ENCODE data around the gene ZEB1.

Gene ZEB1

DNA sequence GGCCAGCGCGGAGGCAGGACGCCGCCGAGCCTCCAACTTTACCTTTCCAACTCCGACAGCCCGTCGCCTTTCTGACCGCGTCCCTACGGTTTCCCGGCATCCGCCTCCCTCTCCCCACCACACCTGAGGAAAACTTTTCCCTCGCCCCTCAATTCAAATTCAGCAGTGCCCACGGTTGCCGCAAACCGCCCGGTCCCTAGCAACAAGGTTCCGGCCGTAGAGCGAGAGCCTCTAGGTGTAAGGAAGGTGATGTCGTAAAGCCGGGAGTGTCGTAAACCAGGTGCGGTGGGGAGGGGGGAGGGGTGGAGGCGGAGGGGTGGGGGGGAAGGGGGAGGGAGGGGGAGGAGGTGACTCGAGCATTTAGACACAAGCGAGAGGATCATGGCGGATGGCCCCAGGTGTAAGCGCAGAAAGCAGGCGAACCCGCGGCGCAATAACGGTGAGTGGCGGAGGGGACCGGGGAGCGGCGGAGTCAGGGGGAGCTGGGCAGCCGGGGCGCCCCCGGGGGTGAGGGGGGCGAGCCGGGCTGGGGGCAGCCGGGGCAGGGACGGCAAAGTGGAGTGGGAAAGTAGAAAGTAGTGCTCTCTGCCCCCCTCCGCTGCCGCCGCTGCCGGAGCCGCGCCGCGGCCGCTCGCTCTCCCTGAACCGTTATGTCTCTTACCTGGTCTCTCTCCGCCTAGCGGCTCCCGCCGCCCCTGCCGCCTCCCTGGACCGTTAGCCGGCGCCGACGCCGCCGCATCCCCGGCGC is at the start of gene ZEB1:
Gene ZEB1 (plus strand): TSS at position 363 of the 748 bp plus-strand sequence. CDS start 19 bp downstream, at position 382.
- TF ChIP-seq POLR2AphosphoS5 (IDR thresholded peaks at IDR 0.05; ENCODE audit: borderline replicate concordance, low read depth, low read length) (peak; percentile 51; the same call in 1 of the 2 replicates), EZH2 (IDR thresholded peaks at IDR 0.05) (no peak), FOXP2 (optimal IDR thresholded peaks at IDR 0.05; ENCODE audit: control extremely low read depth, extremely low read length, insufficient read depth) (no peak)
- H3K27ac ChIP-seq: no peak within 1 kb of the TSS

DNA sequence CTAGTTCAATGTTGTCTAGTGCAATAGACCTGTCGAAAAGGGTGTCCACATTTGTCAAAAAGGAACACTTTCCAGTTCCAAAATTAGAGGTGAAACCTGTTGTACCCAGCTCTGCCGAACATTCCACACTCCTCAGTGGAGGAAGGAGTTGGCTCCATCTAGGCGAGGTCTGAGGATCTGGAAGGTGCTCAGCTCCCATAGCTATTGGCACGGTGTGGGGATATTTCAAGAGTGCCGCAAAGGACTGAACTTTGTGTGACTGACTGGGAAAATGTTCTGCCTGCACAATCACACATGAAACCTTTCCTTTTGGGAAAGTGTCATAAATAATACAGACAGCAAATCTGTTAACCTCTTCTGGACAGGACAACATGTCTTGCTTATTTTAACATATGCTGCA is 48.1 kb upstream of the ZEB1 start:
- no peak for TF ChIP-seq EZH2 (IDR thresholded peaks at IDR 0.05)
- TF ChIP-seq POLR2AphosphoS5 (IDR thresholded peaks at IDR 0.05; ENCODE audit: borderline replicate concordance, low read depth, low read length): no peak
- TF ChIP-seq FOXP2 (optimal IDR thresholded peaks at IDR 0.05; ENCODE audit: control extremely low read depth, extremely low read length, insufficient read depth): no peak
- Histone ChIP-seq H3K27ac (no peak overlapping the region), H3K9me3 (ENCODE audit: low read depth, low read length) (no peaks in the 10 kb centered on the region), H3K4me3 (no peak overlapping the region), H3K36me3 (ENCODE audit: insufficient read depth, low read length) (no peaks in the 10 kb centered on the region), H3K9ac (ENCODE audit: insufficient read length) (no peak overlapping the region)
- DNase-seq (ENCODE audit: low read depth, low spot score): no peak

More for the DNA sequence above, at the start of gene ZEB1:
- peak; percentile 44 for DNase-seq (ENCODE audit: low read depth, low spot score)
- no peaks in the 10 kb centered on the region for H3K9me3 ChIP-seq (ENCODE audit: low read depth, low read length)
- H3K4me3 ChIP-seq: peak within 1 kb of the TSS; percentile 84
- H3K9ac ChIP-seq (ENCODE audit: insufficient read length): peak within 1 kb of the TSS; percentile 57
- H3K36me3 ChIP-seq (ENCODE audit: insufficient read depth, low read length): no peaks in the 10 kb centered on the region

DNA sequence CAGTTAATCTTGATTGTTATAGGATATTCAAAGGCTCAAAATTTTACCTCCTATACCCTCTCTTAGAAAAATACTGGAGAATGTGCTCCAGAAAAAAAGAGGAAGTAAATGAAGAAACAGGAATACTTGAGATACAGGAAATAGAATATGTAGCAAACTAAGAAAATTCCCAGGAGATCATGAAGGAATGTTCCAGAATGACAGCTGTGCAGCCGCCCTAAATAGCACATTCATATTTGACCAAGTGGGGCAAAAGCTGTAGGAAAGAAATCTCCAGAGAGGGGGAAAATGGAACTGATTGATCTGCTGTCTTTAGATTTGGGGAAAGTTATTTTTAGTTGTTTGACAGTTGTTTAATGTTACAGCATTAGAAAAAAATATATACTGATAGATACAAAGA is 46.2 kb upstream of the ZEB1 start:
- TF ChIP-seq EZH2 (IDR thresholded peaks at IDR 0.05): no peak
- TF ChIP-seq FOXP2 (optimal IDR thresholded peaks at IDR 0.05; ENCODE audit: control extremely low read depth, extremely low read length, insufficient read depth): no peak
- TF ChIP-seq POLR2AphosphoS5 (IDR thresholded peaks at IDR 0.05; ENCODE audit: borderline replicate concordance, low read depth, low read length): no peak
- no peak overlapping the region for H3K9ac ChIP-seq (ENCODE audit: insufficient read length)
- no peak for DNase-seq (ENCODE audit: low read depth, low spot score)
- no peak overlapping the region for H3K27ac ChIP-seq
- no peak overlapping the region for H3K4me3 ChIP-seq
- H3K9me3 ChIP-seq (ENCODE audit: low read depth, low read length): no peaks in the 10 kb centered on the region
- H3K36me3 ChIP-seq (ENCODE audit: insufficient read depth, low read length): no peaks in the 10 kb centered on the region

DNA sequence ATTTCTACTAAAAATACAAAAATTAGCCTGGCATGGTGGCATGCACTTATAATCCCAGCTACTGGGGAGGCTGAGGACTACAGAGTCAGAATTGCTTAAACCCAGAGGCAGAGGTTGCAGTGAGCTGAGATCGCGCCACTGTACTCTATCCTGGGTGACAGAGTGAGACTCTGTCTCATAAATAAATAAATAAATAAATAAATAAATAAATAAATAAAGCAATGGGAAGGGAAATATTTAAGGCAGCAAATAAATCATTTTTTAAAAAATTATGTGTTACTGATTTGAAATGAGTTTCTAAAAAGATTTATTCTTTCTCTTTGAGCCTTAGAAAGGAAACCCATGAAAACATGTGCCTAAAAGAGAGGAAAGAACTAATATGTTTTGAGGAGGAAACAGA is 45.2 kb upstream of the ZEB1 start:
- Histone ChIP-seq H3K27ac (no peak overlapping the region), H3K9me3 (ENCODE audit: low read depth, low read length) (no peaks in the 10 kb centered on the region), H3K4me3 (no peak overlapping the region), H3K36me3 (ENCODE audit: insufficient read depth, low read length) (no peaks in the 10 kb centered on the region), H3K9ac (ENCODE audit: insufficient read length) (no peak overlapping the region)
- TF ChIP-seq EZH2 (IDR thresholded peaks at IDR 0.05) (no peak), POLR2AphosphoS5 (IDR thresholded peaks at IDR 0.05; ENCODE audit: borderline replicate concordance, low read depth, low read length) (no peak), FOXP2 (optimal IDR thresholded peaks at IDR 0.05; ENCODE audit: control extremely low read depth, extremely low read length, insufficient read depth) (no peak)
- DNase-seq (ENCODE audit: low read depth, low spot score): no peak

DNA sequence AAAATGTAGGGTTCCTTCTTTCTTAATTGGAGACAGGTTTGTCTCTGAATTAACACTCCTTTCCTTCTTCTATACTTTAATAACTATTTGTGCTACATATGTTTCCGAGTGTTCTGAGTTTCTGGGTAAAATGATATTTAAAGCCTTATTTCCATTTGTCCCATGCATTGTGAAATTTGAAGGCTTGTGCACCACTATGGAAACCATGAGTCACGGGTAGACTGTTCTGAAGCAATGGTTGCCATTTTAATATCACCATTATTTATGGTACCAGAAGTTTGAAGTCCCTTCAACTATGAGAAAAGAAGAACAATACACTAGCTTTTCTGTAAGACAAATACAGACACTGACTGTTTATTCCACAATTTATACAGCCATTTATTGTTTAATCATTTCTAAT is 44.7 kb upstream of the ZEB1 start:
- Histone ChIP-seq H3K9me3 (ENCODE audit: low read depth, low read length) (no peaks in the 10 kb centered on the region), H3K27ac (no peak overlapping the region), H3K9ac (ENCODE audit: insufficient read length) (no peak overlapping the region), H3K36me3 (ENCODE audit: insufficient read depth, low read length) (no peaks in the 10 kb centered on the region), H3K4me3 (no peak overlapping the region)
- TF ChIP-seq EZH2 (IDR thresholded peaks at IDR 0.05) (no peak), POLR2AphosphoS5 (IDR thresholded peaks at IDR 0.05; ENCODE audit: borderline replicate concordance, low read depth, low read length) (no peak)
- no peak for DNase-seq (ENCODE audit: low read depth, low spot score)

DNA sequence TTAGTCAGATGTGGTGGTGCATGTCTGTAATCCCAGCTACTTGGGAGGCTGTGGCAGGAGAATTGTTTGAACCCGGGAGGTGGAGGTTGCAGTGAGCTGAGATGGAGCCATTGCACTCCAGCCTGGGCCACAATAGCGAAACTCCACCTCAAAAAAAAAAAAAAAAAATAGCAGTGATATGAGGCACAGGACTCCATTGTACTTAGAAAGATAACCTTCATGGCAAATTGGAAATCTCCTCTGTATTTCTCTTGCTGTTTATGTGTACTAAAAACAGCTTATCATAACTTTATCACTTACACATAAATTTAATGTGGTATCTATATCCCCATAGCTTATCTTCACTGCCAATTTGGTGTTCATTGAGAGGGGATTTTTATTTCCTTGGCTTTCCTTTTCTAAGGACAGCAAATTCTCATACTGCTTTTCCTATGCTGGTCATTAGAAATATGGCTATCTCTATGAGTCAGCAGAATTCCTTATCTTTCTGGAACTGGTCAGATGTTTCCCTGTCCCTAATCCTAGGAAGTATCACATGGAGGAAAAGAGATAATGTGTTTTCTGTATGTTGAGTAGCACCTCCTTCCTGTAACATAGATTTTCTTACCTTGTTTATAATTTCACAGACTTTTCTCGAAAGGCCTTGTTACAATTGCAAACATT is 40.6 kb upstream of the ZEB1 start:
- Histone ChIP-seq H3K27ac (no peak overlapping the region), H3K4me3 (no peak overlapping the region), H3K9me3 (ENCODE audit: low read depth, low read length) (no peaks in the 10 kb centered on the region), H3K36me3 (ENCODE audit: insufficient read depth, low read length) (no peaks in the 10 kb centered on the region), H3K9ac (ENCODE audit: insufficient read length) (no peak overlapping the region)
- no peak for TF ChIP-seq EZH2 (IDR thresholded peaks at IDR 0.05)
- no peak for DNase-seq (ENCODE audit: low read depth, low spot score)

DNA sequence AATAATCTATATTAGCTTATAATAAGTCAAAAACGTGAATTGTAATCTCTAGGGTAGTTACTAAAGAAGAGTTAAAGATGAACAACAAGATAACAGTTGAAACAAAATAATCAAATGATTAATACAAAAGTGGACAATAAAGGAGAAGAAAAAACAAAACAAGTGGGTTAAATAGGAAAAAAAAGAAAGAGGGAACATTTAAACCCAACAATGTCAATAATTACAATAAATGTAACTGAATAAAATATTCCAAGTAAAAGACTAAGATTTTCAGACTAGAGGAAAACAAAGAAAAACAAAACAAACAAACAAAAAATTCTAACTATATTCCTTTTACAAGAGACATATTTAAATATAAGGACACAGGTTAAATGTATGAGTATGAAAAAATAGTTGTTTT is 38.0 kb upstream of the ZEB1 start:
- TF ChIP-seq POLR2AphosphoS5 (IDR thresholded peaks at IDR 0.05; ENCODE audit: borderline replicate concordance, low read depth, low read length): no peak
- TF ChIP-seq FOXP2 (optimal IDR thresholded peaks at IDR 0.05; ENCODE audit: control extremely low read depth, extremely low read length, insufficient read depth): no peak
- no peak for TF ChIP-seq EZH2 (IDR thresholded peaks at IDR 0.05)

DNA sequence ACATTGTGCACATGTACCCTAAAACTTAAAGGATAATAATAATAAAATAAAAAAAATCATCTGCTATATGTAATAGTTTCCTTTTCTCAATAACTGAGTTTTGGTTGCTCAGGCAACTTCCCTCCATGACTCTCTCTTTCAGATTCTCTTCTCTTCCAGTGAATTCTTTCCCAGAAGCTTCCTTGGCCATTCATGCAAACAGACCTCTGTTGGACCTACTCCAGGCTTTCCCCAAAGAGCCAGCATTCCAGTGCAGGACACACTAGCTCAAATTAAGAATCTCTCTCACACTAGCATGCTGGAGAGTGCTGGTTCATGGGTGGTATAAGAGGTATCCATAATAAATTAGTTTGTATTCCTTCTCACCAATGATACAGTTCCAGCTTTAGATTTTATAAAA is 31.0 kb upstream of the ZEB1 start:
- H3K9ac ChIP-seq (ENCODE audit: insufficient read length): no peak overlapping the region
- TF ChIP-seq POLR2AphosphoS5 (IDR thresholded peaks at IDR 0.05; ENCODE audit: borderline replicate concordance, low read depth, low read length) (no peak), FOXP2 (optimal IDR thresholded peaks at IDR 0.05; ENCODE audit: control extremely low read depth, extremely low read length, insufficient read depth) (no peak), EZH2 (IDR thresholded peaks at IDR 0.05) (no peak)
- H3K27ac ChIP-seq: no peak overlapping the region
- no peak for DNase-seq (ENCODE audit: low read depth, low spot score)
- no peak overlapping the region for H3K4me3 ChIP-seq
- H3K36me3 ChIP-seq (ENCODE audit: insufficient read depth, low read length): no peaks in the 10 kb centered on the region
- H3K9me3 ChIP-seq (ENCODE audit: low read depth, low read length): no peaks in the 10 kb centered on the region

More for the DNA sequence above, 38.0 kb upstream of the ZEB1 start:
- no peak overlapping the region for H3K9ac ChIP-seq (ENCODE audit: insufficient read length)
- no peaks in the 10 kb centered on the region for H3K36me3 ChIP-seq (ENCODE audit: insufficient read depth, low read length)
- no peak overlapping the region for H3K4me3 ChIP-seq
- DNase-seq (ENCODE audit: low read depth, low spot score): no peak
- no peaks in the 10 kb centered on the region for H3K9me3 ChIP-seq (ENCODE audit: low read depth, low read length)
- no peak overlapping the region for H3K27ac ChIP-seq
